ENCODE results near the gene RELL1.

Gene RELL1

GRCh38 chr4:37685161-37685822 lies 884 bp downstream of the RELL1 start:
- peak overlapping the region; percentile 0 for H3K27ac ChIP-seq (ENCODE audit: low read depth, low read length)
- no peaks in the 10 kb centered on the region for H3K36me3 ChIP-seq (ENCODE audit: control insufficient read depth, low read length)
- no peaks in the 10 kb centered on the region for H3K9me2 ChIP-seq (replicated peaks; ENCODE audit: control insufficient read depth, low read length)
- H3F3A ChIP-seq (ENCODE audit: control insufficient read depth, insufficient read depth), result peaks cover 11% of the 10 kb centered on the region
- no peaks in the 10 kb centered on the region for H3K9me3 ChIP-seq (ENCODE audit: control insufficient read depth, insufficient read depth, low read length)
- H3K4me3 ChIP-seq (ENCODE audit: low read length), result peak overlapping the region; percentile 88
- no peak for TF ChIP-seq EZH2phosphoT487 (IDR thresholded peaks at IDR 0.05; ENCODE audit: borderline replicate concordance, low read length)
- TF ChIP-seq, protein P1, sequence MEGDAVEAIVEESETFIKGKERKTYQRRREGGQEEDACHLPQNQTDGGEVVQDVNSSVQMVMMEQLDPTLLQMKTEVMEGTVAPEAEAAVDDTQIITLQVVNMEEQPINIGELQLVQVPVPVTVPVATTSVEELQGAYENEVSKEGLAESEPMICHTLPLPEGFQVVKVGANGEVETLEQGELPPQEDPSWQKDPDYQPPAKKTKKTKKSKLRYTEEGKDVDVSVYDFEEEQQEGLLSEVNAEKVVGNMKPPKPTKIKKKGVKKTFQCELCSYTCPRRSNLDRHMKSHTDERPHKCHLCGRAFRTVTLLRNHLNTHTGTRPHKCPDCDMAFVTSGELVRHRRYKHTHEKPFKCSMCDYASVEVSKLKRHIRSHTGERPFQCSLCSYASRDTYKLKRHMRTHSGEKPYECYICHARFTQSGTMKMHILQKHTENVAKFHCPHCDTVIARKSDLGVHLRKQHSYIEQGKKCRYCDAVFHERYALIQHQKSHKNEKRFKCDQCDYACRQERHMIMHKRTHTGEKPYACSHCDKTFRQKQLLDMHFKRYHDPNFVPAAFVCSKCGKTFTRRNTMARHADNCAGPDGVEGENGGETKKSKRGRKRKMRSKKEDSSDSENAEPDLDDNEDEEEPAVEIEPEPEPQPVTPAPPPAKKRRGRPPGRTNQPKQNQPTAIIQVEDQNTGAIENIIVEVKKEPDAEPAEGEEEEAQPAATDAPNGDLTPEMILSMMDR (IDR thresholded peaks at IDR 0.05; ENCODE audit: low read depth, low read length, poor library complexity, severe bottlenecking), result no peak
- no peaks in the 10 kb centered on the region; the same call in 1 of the 2 replicates for H4K20me1 ChIP-seq (ENCODE audit: control insufficient read depth, insufficient read depth, low read depth, low read length)
- H3K79me2 ChIP-seq (ENCODE audit: control insufficient read depth, low read length), result no peaks in the 10 kb centered on the region
- no peaks in the 10 kb centered on the region for H3K27me3 ChIP-seq (ENCODE audit: control insufficient read depth, low read length)
- peaks cover 36% of the 10 kb centered on the region for H3K4me1 ChIP-seq (ENCODE audit: control insufficient read depth, low read length)
- H3K4me2 ChIP-seq (ENCODE audit: low read length), result peak overlapping the region; percentile 75

GRCh38 chr4:37684154-37684553 lies 2.0 kb downstream of the RELL1 start:
- Histone ChIP-seq H3K27me3 (ENCODE audit: control insufficient read depth, low read length) (no peaks in the 10 kb centered on the region), H3K9me2 (replicated peaks; ENCODE audit: control insufficient read depth, low read length) (no peaks in the 10 kb centered on the region), H3K79me2 (ENCODE audit: control insufficient read depth, low read length) (no peaks in the 10 kb centered on the region; the same call in 1 of the 2 replicates), H3K4me3 (ENCODE audit: low read length) (no peak overlapping the region), H3F3A (ENCODE audit: control insufficient read depth, insufficient read depth) (peaks cover 11% of the 10 kb centered on the region), H4K20me1 (ENCODE audit: control insufficient read depth, insufficient read depth, low read depth, low read length) (no peaks in the 10 kb centered on the region; the same call in 1 of the 2 replicates), H3K9me3 (ENCODE audit: control insufficient read depth, insufficient read depth, low read length) (no peaks in the 10 kb centered on the region), H3K36me3 (ENCODE audit: control insufficient read depth, low read length) (no peaks in the 10 kb centered on the region), H3K4me2 (ENCODE audit: low read length) (no peak overlapping the region), H3K27ac (ENCODE audit: low read depth, low read length) (no peak overlapping the region), H3K4me1 (ENCODE audit: control insufficient read depth, low read length) (peaks cover 36% of the 10 kb centered on the region)
- TF ChIP-seq, protein P1 (IDR thresholded peaks at IDR 0.05; ENCODE audit: low read depth, low read length, poor library complexity, severe bottlenecking), result no peak
- no peak for TF ChIP-seq EZH2phosphoT487 (IDR thresholded peaks at IDR 0.05; ENCODE audit: borderline replicate concordance, low read length)

DNA sequence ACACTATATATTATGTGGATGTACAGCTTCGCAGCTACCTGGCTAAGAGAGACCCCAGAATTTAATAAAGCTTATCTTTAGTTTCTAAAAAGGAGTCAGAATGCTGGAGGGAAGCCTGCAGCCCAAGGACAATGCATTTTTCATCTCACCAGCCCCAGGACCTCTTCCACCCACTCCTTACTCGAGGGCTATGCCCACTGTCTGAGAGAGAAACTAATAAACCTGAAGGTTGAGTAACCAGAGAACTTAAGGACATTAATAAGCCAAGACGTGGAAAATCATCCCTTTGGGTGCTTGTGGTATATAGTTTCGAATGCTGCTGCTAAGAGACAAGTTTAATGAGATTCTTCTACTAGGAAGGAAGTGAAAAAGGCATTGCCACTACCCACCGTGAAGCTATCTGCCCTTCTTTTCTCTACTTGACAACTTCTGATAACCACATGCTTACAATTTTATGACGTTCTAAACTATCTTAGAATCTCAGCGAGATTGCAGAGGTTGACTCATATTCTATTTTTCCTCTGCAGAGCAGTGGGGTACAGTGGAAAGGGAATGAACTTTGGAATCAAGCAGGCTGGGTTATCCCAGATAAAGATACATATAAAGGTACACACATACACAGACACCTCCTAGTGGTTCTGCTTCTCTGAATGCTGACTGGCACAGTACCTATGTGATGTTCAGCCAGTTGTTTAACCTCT lies 3.3 kb downstream of the RELL1 start:
- peaks cover 36% of the 10 kb centered on the region for H3K4me1 ChIP-seq (ENCODE audit: control insufficient read depth, low read length)
- H3K4me3 ChIP-seq (ENCODE audit: low read length), result peak overlapping the region; percentile 45
- H3K36me3 ChIP-seq (ENCODE audit: control insufficient read depth, low read length), result no peaks in the 10 kb centered on the region
- H3K27me3 ChIP-seq (ENCODE audit: control insufficient read depth, low read length), result no peaks in the 10 kb centered on the region
- H4K20me1 ChIP-seq (ENCODE audit: control insufficient read depth, insufficient read depth, low read depth, low read length), result no peaks in the 10 kb centered on the region; the same call in 1 of the 2 replicates
- peaks cover 11% of the 10 kb centered on the region for H3F3A ChIP-seq (ENCODE audit: control insufficient read depth, insufficient read depth)
- H3K9me3 ChIP-seq (ENCODE audit: control insufficient read depth, insufficient read depth, low read length), result no peaks in the 10 kb centered on the region
- TF ChIP-seq, protein P1 (IDR thresholded peaks at IDR 0.05; ENCODE audit: low read depth, low read length, poor library complexity, severe bottlenecking), result peak; percentile 16
- no peak for TF ChIP-seq EZH2phosphoT487 (IDR thresholded peaks at IDR 0.05; ENCODE audit: borderline replicate concordance, low read length)
- H3K79me2 ChIP-seq (ENCODE audit: control insufficient read depth, low read length), result peaks cover 3% of the 10 kb centered on the region
- H3K9me2 ChIP-seq (replicated peaks; ENCODE audit: control insufficient read depth, low read length), result no peaks in the 10 kb centered on the region
- H3K4me2 ChIP-seq (ENCODE audit: low read length), result peak overlapping the region; percentile 64
- H3K27ac ChIP-seq (ENCODE audit: low read depth, low read length), result no peak overlapping the region
